ENCODE measurements around the gene ZNF618.

GRCh38 chr9:114033397-114034103, 157.4 kb downstream of the ZNF618 start:
- TF ChIP-seq POLR2A (IDR thresholded peaks at IDR 0.05), result no peak
- peak in 4 of 7 experiments; percentile 20 to 40 (median 22) for TF ChIP-seq CTCF (IDR thresholded peaks at IDR 0.05)
- no peak for TF ChIP-seq POLR2AphosphoS5 (IDR thresholded peaks at IDR 0.05)
- no peak for TF ChIP-seq EP300 (IDR thresholded peaks at IDR 0.05)

Measured in stomach (tissue), 4 donors.